Mammary epithelial cell (primary cell): Measurements from ENCODE around the gene ANKUB1.

Source experiments
- CTCF ChIP-seq, 2 donors: IDR thresholded peaks in 1 of 2; conservative IDR thresholded peaks in 1 of 2; 2 replicates each; pipeline ENCODE4 v1.5.1; 2011 to 2012; ENCODE audit warnings: inconsistent platforms in 2 of 2, low read length in 2 of 2, mild to moderate bottlenecking in 2 of 2, control low read depth in 1 of 2, low read depth in 1 of 2; ENCODE audit not compliant: insufficient read depth in 1 of 2; ENCODE audit errors: extremely low read depth in 1 of 2
- EZH2 ChIP-seq: IDR thresholded peaks from 2 replicates; pipeline ENCODE4 v1.6.1; 2012; ENCODE audit warnings: low read length, inconsistent platforms, borderline replicate concordance

GRCh38 chr3:149809699-149810098 lies 17.3 kb upstream of the ANKUB1 start:
- no peak for TF ChIP-seq CTCF (conservative IDR thresholded peaks at IDR 0.05 in 1 of 2, IDR thresholded peaks at IDR 0.05 in 1 of 2; ENCODE audit: extremely low read depth in 1 of 2, insufficient read depth in 1 of 2, low read depth in 1 of 2, low read length in 2 of 2)
- no peak for TF ChIP-seq EZH2
